NCI-H446 treated with DMSO at 0.1 percent for 48 hours (cell line): ENCODE measurements around the gene CDK6.
"Not testable (repeated sequence)": the region's sequence is repeated elsewhere in the genome, so short reads cannot be mapped to it uniquely, and the experiment has no call there.

ENCODE experiments used
- DNase-seq: peaks from one replicate; lab custom pipeline; 2025; lab: John Stamatoyannopoulos, UW

CDK6 gene

DNA sequence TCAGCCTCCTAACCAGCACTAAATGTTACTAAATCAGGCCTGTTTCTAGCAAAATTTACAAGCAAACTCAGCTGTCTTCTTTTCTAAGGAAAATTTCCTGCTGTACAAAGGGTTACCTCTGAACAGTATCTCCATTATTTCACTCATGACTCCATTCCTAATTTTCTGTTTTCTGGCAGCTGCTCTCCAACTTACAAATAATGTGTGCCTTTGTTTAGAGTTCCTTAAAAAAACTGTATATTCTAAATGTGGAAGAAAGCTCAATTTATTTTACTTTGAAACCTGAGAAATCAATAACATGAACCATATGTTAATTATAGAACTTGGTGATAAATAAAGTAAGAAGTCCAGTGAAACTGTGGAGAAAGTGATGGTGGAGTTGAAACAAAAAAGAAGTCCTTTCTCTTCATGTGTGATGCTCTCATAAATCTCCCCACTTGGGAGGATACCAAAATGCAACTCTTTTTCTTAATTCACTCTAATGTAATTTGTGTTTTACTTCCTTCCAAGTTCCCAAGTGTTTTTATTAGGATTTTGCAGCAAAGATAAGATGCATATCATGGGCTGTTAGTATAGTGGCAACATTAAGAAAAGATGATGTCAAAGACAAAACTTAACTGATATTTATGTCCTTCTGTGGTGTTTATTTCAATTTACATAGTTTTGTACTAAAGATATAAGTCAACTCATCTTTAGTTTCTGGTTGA lies 74.8 kb downstream of the CDK6 start:
- no peak for DNase-seq

DNA sequence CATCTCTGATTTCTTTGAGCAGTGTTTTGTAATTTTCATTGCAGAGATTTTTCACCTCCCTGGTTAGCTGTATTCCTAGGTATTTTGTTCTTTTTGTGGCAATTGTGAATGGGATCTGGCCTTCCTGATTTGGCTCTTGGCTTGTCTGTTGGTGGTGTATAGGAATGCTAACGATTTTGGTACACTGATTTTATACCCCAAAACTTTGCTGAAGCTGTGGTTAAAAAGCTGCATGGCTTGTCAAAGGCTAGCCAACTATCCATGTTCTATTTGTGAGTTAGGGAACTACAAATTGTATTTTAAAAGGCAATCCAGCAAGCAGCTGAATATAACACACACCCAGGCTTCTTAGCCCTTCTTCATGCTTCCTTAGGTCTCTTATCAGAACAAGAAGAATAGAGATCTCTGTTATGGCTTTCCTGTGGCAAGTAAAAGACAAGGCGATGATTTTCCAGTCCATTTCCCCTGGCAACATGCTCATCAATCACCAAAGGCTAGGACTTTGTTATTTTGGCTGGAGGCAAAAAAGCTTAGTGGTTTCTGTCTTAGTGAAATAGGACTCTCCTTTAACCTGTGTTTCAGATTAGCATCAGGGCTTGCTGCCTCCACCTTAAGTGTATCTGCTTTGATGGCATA lies 77.5 kb downstream of the CDK6 start:
- DNase-seq: no peak

DNA sequence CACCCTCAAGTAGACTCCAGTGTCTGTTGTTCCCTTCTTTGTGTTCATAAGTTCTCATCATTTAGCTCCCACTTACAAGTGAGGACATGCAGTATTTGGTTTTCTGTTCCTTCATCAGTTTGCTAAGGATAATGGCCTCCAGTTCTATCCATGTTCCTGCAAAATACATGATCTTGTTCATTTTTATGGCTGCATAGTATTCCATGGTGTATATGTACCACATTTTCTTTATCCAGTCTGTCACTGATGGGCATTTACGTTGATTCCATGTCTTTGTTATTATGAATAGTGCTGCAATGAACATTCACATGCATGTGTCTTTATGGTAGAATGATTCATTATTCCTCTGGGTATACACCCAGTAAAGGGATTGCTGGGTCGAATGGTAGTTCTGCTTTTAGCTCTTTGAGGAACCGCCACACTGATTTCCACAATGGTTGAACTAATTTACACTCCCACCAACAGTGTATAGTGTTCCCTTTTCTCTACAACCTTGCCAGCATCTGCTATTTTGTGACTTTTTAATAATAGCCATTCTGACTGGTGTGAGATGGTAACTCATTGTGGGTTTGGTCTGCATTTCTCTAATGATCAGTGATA lies 79.0 kb downstream of the CDK6 start:
- DNase-seq: not testable (repeated sequence)

DNA sequence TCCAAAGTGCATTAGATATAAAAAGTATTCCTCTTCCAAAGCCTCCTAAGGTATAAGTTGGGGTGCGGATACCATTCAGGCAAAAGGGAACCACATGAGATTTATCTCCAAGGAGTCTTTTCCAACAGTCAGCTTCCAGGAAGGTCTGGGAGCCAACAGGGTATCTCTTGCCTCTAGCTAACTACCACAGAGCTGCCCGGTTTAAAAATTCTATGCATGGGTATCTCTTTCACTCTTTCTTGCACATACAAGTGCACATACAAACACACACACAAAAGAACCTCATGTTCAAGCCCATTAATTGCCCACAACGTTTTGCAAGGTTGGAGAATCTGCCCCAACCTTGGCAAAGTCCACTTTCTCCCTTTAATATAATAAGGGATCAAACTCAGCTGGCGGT lies 80.7 kb downstream of the CDK6 start:
- DNase-seq: no peak

DNA sequence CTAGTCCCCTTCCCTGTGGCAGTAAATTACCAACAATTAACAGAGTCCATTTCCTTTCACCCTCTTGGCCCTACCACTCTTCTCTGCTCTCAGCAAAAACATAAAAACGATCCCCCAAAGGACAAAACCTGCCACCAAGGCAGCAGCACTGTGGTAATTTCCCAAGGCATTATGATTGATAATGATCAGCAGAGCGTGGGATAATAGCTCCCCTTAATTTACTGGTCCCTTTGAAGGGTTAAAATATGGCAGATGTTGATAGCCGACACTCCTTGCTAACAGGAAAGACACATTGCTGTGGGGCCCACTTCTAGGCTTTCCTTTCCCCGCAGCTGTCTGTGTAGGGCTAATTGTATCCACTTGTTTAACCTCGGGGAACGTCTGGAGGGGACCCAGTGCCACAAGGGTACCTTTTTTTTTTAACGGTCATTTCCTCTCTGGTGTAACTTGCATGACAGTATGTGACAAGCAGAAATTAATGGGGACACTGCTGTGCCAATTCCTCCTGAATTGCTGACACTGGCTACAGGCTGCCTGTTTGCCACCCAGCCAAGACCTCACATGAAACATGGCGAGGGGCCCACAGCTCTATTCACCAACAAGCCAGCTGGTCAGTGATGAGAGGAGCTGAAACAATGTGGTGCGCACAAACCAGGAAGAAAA lies 81.3 kb downstream of the CDK6 start:
- peak; percentile 73 for DNase-seq

DNA sequence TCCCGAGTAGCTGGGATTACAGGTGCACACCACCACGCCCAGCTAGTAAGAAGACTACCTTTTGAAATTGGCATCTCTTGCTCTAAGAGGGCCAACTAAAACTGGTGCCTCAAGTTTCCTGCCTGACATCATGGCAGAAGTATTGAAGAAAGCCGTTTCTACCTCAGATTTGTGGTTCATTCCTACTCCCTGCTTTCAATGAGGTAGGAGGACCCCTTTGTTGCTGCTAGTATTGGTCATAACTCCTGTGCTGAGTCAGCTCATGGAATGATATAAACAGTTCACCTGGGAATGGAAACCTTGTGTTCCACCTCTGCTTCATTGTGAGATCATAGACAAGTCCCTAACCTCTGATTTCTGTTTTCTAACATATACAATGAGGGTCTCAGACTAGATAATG lies 82.8 kb downstream of the CDK6 start:
- DNase-seq: no peak

DNA sequence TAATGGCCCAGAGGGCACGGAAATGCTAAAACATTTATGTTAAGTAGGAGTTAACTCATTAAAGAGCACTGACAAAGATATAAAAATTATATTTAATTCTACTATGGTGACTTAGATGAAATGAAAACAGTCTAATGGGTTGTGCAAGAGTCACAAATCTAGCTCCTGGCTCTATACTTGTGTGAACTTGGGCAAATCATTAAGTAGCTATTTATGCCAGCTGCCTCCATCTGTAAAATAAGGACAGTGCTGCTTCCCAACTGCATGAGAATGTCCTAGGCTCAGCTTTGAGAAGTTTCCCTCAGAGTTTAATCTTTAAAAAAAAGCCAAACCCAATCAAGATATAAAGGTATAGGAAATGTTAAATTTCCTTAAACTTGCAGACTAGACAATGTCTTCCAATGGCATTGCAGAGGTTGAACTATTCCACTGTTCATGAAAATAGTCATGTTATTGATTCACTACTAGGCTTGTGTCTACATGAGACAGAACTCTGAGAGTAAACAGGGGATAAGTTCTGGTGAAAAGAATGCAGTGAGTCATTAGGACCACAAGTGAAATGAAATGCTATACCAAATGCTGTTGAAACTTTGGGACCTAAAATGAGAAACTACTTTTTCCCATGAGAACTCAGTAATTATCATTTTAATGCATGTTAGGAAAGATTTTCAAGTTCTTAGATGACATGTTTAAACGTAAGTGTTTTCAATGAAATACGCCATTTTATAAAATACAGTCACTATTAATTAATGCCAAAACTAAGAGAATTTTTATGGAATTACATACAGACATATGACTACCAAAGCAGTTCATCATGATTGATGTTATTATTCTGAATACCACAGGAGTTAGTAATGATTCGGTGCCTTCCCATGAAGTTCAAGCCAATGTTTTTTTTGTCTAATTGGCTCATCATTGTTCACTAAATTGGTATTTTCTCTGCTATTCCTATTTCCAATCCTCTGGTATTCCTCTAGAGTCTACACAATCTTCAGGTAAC lies 84.2 kb downstream of the CDK6 start:
- peak; percentile 31 for DNase-seq

DNA sequence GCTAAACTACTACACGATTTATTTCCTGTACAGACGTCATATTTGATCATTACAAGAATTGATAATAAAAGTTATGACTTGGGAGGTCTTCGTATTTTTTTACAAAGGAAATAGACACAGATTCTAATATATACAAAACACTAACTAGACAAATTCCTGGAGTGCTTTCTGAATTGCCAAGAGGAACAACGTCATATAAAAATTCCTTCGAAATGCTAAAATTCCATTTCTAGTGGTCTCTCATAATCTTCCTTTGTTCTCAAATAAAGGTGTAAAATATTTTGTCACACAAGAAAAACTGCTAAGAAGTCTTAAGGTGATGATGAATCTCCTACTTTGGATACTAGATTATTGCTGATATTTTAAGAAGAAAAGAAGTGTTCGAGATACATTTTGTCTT lies 85.4 kb downstream of the CDK6 start:
- no peak for DNase-seq

DNA sequence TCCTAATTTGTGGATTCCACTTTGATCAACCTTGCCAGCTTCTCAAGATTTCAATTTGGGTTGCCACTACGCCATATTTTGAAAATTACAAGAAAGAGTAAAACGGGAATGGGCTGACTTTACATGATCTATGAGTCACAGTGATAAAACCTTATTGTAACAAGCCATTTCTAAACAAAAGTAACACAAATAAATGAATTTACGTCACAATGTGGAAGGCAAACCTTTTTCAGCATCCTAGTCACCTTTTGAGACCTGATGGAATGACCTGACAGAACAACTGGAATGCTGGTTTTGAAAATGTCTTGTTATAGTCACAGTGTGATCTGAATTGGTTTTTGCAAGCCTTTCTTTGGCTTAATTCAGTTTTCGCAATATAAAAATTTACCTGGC lies 85.9 kb downstream of the CDK6 start:
- DNase-seq: no peak

DNA sequence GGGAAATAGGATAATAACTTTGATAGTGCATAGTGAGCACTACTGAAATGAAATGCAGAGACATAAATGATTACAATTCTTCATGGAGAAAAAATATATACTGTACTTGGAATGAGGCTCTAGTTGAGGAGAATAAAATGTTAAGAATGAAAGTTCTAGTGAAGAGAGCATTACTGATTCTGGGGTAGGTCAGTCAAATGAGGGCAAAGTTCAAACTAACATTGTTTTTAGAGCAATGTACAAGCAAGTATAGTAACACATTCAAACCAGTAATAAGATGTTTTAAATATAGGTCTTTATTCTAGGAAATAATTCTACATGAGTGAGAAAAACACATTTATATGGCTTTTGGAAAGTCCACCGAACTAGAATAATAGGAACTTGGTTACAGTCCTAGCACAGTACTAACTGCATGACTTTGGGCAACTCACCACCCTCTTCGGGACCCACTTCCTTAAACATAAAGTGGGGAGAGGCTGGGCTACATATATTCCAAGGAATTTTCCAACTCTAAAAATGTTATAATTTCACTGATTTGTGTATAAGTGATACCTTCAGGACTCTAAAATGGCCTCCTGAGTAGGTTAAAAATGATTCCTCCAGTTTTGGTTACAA lies 86.4 kb downstream of the CDK6 start:
- no peak for DNase-seq

DNA sequence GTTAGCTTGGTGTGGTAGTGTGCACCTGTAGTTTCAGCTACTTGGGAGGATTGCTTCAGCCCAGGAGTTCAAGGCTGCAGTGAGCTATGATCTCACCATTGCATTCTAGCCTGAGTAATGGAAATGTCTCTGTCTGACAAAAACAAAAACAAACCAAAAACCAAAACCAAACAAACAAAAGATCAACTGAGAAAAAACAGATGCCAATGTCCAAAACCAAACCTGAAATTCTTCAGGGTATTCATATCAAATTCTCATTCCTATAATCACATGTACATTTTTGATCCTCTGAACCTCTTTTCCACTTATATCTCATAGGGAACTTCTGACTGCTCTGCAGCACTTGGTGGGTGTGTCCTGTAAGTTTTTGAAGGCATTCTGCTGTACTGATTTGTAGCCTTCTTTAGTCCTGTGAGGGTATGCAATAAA lies 87.0 kb downstream of the CDK6 start:
- no peak for DNase-seq

DNA sequence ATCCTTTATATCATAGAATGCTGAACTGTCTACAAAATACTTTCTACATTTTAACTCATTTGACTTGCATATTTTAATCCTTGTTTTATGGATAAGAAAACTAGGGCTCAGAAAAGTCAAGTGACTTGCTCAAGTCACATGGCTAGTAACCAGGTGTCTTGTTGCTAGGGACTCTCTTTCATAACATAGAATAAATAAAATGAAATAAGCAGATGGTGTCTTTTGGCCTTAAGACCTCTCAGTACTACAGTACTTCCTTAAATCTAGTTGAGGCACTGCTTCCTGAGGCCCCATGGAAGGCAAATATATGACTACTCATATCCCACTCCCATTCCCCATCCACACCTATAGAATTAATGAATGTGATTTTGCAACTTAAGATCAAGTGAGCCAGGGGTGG lies 87.9 kb downstream of the CDK6 start:
- no peak for DNase-seq

DNA sequence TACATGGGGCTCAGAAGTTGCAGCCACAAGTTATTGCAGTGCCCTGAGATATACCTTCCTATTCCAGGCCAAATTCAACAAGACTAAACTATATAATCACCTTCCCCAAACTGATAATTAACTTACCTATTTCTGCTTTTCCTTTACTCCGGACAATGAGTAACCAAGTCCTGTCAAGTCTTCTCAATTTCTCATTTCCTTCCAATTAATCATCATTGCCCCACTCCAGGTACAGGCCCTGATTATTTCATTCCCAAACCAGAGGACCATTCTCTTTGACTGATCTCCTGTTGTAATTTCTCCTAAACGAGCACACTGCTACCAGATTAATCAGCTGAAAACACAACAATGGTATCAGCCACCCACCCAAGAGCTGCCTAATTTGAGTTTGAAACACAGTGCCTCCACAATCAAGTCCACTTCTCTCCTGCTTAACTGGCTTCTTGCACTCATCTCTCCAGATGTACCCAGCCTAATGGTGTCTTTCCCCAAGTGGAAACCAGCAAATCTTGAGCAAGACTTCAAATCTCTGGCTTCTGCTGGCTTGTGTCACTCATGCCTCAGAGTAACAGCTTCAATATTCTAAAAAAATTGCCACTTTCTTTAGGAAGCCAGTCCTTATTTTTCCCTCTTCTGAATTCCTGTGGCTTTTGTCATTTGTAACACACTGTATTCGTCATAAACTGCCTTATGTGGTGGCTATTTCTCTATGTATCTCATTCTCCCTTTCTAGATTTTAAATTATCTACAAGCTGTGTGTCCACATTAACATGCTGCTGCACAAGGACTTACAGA lies 89.1 kb downstream of the CDK6 start:
- DNase-seq: no peak

DNA sequence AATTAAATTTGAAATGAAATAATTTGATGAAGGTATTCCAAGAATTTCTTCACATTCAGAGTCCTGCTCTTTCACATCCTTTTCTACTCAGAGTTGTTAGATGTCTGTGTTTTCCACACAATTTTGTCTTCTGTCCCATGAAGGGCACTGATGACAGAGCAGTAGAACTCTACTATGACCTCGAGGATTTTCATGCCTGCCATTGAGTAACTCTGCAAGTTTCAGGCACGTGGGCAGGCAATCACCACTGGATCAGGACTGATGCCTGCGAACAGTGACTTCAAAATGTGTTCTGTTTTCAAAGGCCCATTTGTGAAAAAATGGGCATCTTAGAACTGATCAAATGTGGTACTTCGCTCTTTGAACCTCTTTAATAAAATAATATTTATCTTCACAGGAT lies 91.1 kb downstream of the CDK6 start:
- DNase-seq: no peak

DNA sequence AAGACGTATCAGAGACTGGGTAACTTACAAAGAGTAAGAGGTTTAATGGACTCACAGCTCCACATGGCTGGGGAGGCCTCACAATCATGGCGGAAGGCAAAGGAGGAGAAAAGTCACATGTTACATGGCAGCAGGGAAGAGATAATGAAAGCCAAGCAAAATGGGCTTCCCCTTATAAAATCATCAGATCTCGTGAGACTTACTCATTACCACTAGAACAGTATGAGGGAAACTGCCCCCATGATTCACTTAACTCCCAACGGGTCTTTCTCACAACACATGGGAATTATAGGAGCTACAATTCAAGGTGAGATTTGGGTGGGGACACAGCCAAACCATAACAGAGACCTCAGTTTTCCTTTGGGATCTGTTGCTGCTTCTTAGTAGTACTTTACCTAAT lies 92.2 kb downstream of the CDK6 start:
- not testable (repeated sequence) for DNase-seq

DNA sequence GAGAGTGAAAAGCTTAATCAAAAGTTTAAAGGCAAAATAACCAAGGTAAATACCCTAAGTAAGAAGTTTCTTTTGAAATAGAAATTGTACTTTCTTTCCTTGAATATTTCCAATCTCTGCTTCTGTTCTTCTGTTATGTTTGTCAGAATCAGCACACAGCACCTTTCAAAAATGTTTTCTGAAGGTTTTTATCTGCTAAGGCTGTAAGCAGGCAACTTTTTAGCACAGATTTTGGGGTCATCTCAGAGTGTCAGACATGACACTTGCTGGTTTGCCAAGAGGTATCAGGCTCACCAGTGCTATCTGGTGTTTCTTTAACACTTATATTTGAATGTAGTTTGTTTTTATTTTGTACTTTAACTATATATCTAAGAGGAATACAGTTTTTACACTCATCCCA lies 94.2 kb downstream of the CDK6 start:
- DNase-seq: no peak

DNA sequence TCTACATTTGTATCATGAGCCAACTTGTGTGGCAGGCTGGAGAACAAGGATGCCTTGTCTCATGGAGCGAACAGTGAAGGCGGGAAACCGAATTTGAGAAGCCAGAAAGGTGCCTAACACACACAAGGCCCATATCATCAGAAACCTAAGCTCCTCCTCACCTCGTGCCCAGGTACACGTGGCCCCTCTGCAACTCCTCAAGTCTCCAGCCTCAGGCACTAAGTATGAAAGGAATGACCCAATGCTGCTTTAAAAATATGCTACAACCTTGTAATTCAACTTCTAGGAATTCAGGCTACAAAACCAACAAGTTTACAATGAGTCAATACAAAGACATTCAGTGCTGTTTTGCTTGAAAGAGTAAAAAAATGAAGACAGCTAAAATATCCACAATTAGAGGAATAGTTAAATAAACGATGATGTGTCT lies 95.7 kb downstream of the CDK6 start:
- DNase-seq: no peak

DNA sequence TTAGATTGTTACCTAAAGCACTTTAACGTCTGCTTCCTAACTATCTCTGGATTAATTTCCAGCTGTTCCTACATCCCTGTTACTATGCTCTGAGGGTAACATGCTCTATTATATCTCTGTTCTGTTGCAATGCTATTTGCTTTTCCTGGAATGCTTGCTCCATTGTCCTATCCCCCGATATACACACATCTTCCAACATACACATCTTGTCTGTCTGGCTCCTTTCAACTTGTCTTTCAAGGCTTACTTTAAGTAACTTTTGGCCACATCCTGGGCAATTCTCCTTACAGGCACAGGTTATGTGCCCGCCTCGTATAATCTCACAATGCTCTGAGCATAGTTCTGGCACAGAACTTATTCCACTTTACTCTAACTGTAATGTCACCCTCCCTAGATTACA lies 96.2 kb downstream of the CDK6 start:
- no peak for DNase-seq

DNA sequence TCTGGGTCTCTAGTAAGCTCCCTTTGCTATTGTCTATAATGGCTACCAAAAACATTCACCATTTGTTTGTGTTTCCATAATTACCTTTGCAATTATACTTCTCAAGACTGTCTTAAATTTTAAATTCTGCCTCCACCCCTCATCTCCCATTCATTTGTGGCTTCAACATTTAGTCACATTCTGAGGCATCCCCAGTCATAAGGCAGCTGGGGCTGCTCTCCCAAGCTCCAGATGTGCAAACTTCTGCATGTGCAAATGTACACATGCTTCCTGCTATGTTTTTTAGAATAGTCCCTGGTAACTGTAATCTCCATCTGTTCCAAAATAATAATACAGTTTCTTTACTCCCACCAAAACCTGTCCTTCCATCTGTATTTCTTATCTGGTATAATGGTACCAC lies 97.3 kb downstream of the CDK6 start:
- DNase-seq: no peak

DNA sequence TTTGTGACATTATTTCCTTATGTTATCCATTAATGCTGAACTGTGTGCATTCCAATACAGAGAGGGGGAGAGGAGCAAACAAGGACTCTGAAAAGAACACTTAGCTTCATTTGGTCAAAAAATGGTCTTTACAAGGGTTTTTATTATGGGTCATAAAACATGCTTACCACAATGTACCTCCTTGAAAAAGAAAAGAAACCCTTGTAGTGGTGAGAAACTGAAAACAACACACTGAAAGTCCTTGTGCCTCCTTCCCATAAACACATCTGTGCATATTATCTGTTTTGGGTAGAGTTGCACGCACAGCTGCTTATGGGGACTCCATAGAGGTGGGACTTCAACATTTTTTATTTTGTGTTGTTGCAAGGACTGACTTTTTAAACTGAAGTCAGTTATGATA lies 98.7 kb downstream of the CDK6 start:
- DNase-seq: no peak

DNA sequence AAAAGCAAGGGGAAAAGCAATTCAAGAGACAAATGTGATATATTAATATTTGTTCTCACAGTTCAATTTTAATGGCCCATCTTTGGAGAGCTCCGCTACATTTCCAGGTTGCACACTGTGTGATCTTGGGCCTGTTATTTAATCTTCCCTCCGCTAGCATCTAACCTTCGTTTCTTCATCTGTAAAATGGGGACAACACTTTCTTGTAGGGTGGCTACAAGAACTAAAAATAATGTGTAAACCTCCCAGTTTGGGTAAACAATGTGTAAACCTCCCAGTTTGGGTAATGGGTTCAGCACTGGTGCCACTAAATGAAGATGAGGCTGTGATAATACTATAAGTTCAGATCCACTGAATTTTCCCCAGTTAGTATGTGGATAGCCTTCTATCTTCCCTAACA lies 99.5 kb downstream of the CDK6 start:
- DNase-seq: no peak
